Panc1 (cell line): Measurements from ENCODE around the gene STOML2.
A peak's percentile ranks its signal among the peaks of the same experiment; 100 is the strongest.

ENCODE experiments used
- CTCF ChIP-seq: fragments of 450-650 bp; IDR thresholded peaks from 2 replicates; pipeline ENCODE4 v1.5.1; 2017; ENCODE audit warnings: mild to moderate bottlenecking
- POLR2AphosphoS5 ChIP-seq: IDR thresholded peaks from 2 replicates; pipeline ENCODE4 v1.6.1; 2012; ENCODE audit warnings: mild to moderate bottlenecking, low read depth, low read length, moderate library complexity
- REST ChIP-seq, 2 experiments: IDR thresholded peaks; 2 replicates each; pipeline ENCODE4 v1.6.1; 2011 to 2012; ENCODE audit warnings: low read depth in 2 of 2, control low read depth in 1 of 2, low read length in 1 of 2, mild to moderate bottlenecking in 1 of 2, moderate library complexity in 1 of 2; ENCODE audit not compliant: insufficient read depth in 1 of 2
- SIN3A ChIP-seq: IDR thresholded peaks from 2 replicates; pipeline ENCODE4 v1.6.1; 2012; ENCODE audit warnings: low read depth, mild to moderate bottlenecking, low read length, moderate library complexity, borderline replicate concordance; ENCODE audit not compliant: insufficient read depth
- TCF7L2 ChIP-seq: IDR thresholded peaks from 2 replicates; pipeline ENCODE4 v1.6.1; 2011; ENCODE audit warnings: mild to moderate bottlenecking, low read depth, low read length, inconsistent platforms

- no peak for TF ChIP-seq CTCF
- no peak; the same call in 1 of the 2 replicates for TF ChIP-seq POLR2AphosphoS5
- no peak for TF ChIP-seq REST (IDR thresholded peaks at IDR 0.05; ENCODE audit: insufficient read depth in 1 of 2, low read depth in 2 of 2, low read length in 1 of 2)
- peak; percentile 84; the same call in 1 of the 2 replicates for TF ChIP-seq SIN3A
- no peak for TF ChIP-seq TCF7L2
Measured at GRCh38 chr9:35071814-35072460, 31.0 kb downstream of the STOML2 start.
